GM19035 (cell line): Measurements from ENCODE around the gene FBXL19.
"Not testable (repeated sequence)": the region's sequence is repeated elsewhere in the genome, so short reads cannot be mapped to it uniquely, and the experiment has no call there.

Experiments used
- ATAC-seq: cut with Tn5 transposase; IDR thresholded peaks from one replicate; pipeline ENCODE4 v1.9.1; 2021; ENCODE audit not compliant: unreplicated experiment

The FBXL19 gene

DNA sequence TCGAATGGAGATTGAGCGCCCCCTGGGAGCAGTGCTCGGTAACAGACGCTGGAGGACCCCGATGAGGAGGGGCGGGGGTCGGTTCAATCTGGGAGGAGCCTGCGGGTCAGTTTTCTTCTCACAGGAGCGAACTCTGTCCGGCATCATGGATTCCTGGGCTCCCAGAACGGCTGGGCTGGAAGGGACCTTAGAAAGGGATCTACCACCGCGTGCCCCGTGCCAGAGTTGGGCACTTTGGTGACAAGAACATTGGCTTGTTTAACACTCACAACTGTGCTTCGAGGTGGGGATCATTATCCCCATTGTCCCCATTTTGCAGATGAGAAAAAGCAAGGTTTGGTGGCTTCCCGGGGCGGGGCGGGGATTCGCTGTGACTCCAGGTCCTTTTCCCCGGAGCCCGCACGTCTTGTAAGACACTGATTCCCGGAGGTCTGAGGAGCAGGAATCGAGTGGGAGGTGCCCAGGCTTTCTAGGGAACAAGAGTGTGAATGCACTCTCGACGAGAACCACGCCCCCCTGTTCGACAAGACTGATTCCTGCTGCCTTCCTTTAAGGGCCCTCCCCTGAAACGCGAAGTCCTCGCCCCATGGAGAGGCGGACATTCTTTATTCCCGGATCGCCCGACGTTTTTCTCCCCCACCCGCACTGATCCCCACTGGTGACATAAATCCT lies 1.5 kb upstream of the FBXL19 start:
- no peak for ATAC-seq

GRCh38 chr16:30922420-30922959 lies 882 bp upstream of the FBXL19 start:
- ATAC-seq = peak; percentile 80

- peak; percentile 68 for ATAC-seq
Observed at GRCh38 chr16:30922960-30923535, 324 bp upstream of the FBXL19 start.

- ATAC-seq = no peak
Observed at GRCh38 chr16:30924076-30924912, 922 bp downstream of the FBXL19 start.

DNA sequence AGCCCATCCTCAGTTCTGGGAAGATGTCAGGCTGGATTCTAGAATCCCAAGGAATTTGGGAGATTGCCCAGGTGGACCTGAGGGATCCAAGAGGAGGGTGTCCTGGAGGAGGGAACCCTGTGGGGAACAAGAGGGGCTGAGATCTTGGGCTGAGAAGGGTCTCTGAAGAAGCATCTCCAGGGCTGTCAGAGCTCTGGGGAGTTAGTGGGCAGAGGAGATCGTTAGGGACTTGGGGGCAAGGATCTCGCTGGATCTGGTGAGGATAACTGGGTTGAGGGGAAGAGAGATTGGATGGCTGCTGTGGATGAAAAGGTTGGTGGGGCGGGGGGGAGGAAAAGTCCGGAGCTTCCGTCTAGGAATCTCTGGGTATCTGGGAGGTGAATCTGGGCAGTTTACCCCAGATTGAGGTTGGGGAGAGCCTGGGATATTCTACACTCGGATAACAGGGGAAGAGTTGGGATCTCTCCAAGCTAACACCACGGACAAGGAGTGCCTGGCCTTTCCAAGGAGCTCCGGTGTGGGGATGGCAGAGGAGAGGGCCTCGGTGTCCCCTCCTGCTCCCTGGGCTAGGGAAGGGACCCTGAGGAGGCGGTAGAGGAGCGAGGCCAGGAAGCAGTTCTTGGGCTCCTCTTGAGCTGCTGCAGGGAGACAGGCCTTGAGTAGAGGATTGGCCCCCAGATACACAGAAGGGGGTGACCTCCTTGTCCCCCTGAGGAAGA lies 1.7 kb downstream of the FBXL19 start:
- ATAC-seq = no peak

GRCh38 chr16:30925632-30925987 lies 2.2 kb downstream of the FBXL19 start:
- no peak for ATAC-seq

- ATAC-seq = no peak
Observed at GRCh38 chr16:30925995-30926811, 2.8 kb downstream of the FBXL19 start.

DNA sequence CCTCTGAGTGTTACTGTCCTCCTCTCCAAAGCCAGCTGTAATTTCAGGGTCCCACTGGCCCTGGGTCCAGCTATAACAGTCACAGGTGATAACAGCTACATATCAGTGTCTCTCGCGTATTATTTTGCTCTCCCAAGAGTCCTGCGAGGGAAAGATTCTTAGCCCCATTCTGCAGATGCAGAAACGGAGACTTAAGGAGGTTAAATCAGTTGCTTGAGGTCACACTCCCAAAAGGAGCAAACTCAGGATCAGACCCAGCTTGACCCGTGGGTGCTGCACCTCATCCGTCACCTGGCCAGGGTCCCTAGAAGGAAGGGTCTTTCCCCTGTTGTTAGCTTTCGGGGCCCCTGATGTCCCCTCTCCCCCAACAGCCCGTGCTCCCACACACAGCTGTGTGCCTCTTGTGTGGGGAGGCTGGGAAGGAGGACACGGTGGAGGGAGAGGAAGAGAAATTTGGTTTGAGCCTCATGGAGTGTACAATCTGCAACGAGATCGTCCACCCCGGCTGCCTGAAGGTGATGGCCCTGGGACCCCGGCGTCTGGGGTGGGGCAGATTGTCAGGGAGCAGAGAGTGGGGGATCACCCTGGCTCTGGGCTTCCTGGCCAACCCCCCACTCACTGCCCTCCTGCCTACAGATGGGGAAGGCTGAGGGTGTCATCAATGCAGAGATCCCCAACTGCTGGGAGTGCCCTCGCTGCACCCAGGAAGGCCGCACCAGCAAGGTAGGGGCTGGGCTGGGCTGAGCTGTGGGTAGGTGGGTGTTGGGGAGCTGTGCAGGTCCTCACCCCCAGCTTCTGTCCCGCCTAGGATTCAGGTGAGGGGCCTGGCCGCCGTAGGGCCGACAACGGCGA lies 3.8 kb downstream of the FBXL19 start:
- ATAC-seq = no peak

DNA sequence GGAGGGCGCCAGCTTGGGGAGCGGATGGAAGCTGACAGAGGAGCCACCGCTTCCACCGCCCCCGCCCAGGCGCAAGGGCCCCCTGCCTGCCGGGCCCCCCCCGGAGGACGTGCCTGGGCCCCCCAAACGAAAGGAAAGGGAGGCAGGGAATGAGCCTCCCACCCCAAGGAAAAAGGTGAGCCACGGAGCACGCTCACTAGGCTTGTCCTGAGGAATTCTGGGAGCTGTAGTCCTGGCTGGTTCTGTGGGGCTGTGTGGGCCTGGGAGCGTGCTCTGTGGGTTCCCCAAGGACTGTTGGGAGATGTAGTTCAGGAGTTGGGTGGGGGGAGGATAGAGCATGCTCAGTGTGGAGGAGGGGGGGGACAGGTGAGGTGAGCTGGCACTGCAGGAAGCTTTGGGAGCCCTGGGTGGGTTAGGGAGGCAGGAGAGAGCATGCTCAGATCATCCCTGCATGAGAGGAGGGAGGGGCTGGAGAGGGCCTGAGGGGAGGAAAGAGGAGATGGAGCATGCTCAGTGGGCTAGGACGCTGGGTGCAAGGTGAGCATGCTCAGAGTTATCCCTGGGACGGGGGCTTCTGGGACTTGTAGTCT lies 4.5 kb downstream of the FBXL19 start:
- no peak for ATAC-seq

DNA sequence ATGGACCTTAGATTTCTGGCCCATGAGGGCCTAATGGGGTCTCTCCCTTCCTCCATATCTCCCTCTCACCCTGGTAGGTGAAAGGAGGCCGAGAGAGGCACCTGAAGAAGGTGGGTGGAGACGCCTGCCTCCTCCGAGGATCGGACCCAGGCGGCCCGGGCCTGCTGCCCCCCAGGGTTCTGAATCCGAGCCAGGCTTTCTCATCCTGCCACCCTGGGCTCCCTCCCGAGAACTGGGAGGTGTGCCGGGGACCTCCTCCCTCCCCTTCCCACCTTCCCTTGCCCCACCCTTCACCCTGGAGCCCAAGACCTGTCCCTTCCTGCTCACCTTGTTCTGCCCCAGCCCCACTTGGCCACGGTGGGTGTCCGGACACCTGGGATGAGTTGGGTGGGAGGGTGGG lies 5.0 kb downstream of the FBXL19 start:
- ATAC-seq = no peak

DNA sequence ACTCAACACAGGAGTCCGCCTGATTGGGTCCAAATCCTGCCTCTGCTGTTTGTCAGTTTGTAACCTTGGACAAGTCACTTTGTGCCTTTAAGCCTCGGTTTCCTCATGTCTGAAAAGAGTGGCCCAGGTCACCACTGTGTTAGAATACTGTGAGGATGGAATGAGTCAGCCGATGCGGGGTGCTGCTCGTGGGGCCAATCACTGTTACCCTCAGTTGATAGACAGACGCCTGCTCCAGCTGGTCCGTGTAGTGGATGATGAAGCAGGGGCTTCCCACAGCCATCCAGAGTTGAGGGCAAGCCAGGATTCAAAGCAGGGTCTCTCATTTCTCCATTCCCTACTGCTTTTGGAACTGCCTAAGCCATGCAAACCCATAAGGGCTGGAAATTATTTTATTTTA lies 5.8 kb downstream of the FBXL19 start:
- ATAC-seq = no peak

DNA sequence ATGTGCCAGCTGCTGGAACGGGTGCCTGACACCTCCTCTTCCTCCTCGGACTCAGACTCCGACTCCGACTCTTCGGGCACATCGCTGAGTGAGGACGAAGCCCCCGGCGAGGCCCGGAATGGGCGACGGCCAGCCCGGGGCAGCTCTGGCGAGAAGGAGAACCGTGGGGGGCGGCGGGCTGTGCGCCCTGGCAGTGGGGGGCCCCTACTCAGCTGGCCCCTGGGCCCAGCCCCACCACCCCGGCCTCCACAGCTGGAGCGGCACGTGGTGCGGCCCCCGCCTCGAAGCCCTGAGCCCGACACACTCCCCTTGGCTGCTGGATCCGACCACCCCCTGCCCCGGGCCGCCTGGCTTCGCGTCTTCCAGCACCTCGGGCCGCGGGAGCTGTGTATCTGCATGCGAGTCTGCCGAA lies 6.8 kb downstream of the FBXL19 start:
- no peak for ATAC-seq

GRCh38 chr16:30931068-30931650 lies 7.8 kb downstream of the FBXL19 start:
- no peak for ATAC-seq

GRCh38 chr16:30934827-30935557 lies 11.6 kb downstream of the FBXL19 start:
- ATAC-seq = no peak

- no peak for ATAC-seq
Observed at GRCh38 chr16:30937692-30938091, 14.3 kb downstream of the FBXL19 start.

DNA sequence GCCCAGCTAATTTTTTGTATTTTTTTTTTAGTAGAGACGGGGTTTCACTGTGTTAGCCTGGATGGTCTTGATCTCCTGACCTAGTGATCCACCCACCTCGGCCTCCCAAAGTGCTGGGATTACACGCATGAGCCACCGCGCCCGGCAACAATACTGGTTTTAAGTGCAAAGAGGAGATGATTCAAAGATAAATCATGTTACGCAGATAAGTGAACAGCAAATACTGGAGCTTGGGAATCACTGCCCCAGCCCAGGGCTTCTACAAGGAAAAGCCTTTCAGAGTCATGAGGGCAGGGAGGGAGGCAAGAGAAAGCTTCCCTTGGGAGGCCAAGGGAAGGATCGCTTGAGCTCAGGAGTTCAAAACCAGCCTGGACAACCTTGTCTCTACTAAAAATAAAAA lies 16.2 kb downstream of the FBXL19 start:
- ATAC-seq = not testable (repeated sequence)

- peak; percentile 86 for ATAC-seq
Observed at GRCh38 chr16:30941600-30942425, 18.4 kb downstream of the FBXL19 start.
